Fibroblast of mammary gland (primary cell): Measurements from ENCODE around the gene DGCR2.
A peak's percentile ranks its signal among the peaks of the same experiment; 100 is the strongest.

ENCODE experiments used
- DNase-seq: peaks from one replicate; pipeline ENCODE4 v3.0.0-alpha.2; 2010; ENCODE audit warnings: low read depth
- H3K4me3 ChIP-seq: 2 replicates; pipeline ENCODE4 v1.5.1; 2011; ENCODE audit warnings: low read depth, mild to moderate bottlenecking, low read length, moderate library complexity; ENCODE audit not compliant: control insufficient read depth
- TF ChIP-seq, protein P1 (sequence below): conservative IDR thresholded peaks from 2 replicates; pipeline ENCODE4 v1.5.1; 2011; ENCODE audit warnings: low read depth, low read length, inconsistent platforms; ENCODE audit not compliant: control insufficient read depth, insufficient read depth

Gene DGCR2

DNA sequence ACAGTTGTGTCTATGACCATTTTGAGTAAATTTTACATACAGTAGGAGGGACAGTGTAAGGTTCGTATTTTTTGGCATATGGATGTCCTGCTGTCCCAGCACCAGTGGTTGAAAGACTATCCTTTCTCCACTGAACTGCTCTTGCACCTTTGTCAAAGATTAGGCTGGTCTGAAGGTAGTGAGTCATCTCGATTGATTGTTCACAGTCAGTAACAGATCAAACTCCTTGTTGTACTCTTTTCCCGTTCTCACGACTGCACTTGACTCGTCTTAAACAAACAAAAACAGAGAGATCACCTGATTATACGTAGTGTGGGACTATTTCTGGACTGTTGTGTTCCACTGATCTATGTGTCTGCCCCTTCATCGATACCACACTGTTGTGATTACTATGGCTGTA, 77.1 kb downstream of the DGCR2 start:
- H3K4me3 ChIP-seq, result no peak overlapping the region
- DNase-seq, result peak; percentile 29
- TF ChIP-seq, protein P1, sequence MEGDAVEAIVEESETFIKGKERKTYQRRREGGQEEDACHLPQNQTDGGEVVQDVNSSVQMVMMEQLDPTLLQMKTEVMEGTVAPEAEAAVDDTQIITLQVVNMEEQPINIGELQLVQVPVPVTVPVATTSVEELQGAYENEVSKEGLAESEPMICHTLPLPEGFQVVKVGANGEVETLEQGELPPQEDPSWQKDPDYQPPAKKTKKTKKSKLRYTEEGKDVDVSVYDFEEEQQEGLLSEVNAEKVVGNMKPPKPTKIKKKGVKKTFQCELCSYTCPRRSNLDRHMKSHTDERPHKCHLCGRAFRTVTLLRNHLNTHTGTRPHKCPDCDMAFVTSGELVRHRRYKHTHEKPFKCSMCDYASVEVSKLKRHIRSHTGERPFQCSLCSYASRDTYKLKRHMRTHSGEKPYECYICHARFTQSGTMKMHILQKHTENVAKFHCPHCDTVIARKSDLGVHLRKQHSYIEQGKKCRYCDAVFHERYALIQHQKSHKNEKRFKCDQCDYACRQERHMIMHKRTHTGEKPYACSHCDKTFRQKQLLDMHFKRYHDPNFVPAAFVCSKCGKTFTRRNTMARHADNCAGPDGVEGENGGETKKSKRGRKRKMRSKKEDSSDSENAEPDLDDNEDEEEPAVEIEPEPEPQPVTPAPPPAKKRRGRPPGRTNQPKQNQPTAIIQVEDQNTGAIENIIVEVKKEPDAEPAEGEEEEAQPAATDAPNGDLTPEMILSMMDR, result no peak

DNA sequence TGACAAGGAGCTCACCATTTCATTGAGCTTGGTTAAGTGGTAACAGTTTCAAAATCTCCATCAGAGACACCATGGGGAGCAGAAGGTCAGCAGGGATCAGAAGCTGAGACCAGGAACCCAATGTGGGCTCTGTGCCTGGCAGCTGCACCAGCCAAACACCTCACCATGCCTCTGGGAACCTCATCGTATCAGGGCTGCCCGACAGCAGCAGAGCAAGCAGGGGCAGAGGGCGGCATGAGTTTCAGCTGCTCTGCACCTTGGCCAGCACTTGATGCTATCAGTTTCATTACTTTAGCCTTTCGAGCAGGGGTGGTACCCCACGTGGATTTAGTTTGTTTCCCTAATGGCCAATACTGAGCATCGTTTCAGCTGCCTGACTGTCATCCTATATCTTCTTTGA, 77.8 kb downstream of the DGCR2 start:
- H3K4me3 ChIP-seq, result no peak overlapping the region
- no peak for DNase-seq
- TF ChIP-seq, protein P1, result no peak

DNA sequence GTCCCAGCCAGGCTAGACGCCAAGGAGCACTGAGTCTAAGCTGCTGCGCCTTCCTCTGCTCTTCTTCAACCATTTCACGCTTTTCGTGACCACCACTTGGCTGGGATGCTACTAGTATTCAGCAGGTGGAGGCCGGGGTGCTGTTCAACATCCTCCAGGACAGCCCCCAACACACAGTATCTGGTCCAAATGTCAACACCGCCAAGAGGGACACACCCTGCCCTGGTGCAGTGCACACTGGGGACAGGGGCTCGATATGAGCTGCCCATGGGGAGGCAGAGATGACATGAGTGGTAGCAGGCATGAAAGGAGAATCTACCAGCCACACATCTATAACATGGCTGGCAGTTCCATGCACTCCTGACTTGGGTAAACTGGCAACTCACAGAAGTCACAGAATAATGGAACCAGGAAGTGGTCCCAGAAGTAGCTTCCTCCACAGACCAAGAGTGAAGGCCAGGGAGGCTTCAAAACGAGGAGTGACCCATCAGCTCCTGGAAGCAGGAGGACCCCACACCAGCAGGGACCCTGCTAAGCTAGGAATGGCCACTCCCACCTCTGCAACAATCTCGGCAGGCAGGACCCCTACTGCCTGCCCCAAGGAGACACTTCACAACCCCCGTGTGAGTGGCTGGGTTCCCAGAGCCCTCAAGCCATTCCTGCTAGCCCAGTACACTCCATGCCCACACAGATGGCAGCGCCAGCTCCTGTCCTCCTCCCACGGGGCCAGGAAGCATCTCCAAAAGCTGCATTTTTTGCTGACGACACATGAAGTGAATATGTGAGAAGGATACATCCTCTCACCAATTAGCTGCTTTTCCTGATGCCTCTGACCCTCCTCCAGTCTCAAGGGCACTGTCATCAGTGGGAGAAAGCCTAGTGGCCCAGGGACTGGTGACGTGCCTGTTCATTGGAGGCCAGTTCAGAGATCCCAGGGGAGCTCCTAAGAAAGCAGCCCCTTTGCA, 78.8 kb downstream of the DGCR2 start:
- TF ChIP-seq, protein P1, result no peak
- H3K4me3 ChIP-seq, result no peak overlapping the region
- DNase-seq, result peak; percentile 25

DNA sequence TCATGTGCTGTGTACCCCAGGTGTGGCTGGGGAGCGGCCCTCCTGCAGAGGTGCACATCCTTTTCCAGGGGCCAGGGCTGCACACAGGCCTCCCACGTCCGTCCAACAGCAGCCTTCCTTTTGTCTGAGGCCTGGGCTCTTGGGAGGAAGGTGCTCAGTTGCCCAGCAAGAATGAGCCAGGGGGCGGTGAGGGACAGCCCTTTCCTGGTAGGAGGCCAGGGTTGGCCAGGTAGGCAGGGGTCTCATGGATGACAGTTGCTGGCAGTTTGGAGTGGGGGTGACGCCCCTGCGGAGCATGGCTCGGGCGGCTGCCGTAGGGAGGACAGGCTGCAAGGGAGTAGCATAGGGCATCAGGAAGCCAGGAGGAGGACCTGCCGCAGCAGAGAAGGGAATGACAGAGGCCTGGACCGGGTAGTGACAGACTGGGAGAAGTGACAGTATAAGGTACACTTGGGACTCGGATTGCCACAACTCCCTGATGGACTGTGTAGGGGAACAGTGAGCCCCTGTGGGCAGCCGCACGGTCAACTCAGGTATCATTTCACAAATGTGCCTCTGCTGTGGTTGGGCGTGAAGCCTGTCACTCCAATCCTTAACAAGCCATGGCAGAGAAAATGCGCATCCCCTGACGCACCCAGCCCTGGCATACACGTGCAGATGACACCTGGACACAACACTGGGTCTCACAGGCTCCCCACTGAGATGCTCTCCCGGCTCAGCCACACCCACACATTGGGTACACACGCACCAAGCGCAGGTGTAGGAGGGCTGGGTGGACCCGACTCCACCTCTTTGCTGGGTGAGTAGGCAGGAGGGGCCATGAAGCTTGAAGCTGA, 79.7 kb downstream of the DGCR2 start:
- TF ChIP-seq, protein P1, result no peak
- H3K4me3 ChIP-seq, result no peak overlapping the region
- no peak for DNase-seq

DNA sequence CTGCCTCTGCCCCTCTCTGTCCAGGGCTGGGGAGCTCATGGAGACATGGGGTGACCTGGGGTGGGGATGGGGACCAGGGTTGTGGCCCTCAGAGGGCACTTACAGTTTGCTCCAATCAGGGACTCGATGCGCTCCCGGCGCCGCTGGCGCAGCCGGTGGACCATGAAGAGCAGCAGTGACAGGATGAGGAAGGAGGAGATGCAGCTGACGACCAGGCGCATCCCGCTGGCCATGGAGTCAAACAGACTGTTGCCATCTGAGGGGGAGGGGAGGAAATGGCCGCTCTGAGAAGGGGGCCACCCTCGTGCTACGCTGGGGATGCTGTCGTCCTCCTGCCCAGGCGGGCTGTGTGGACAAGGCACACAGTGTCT, 80.5 kb downstream of the DGCR2 start:
- no peak for DNase-seq
- H3K4me3 ChIP-seq, result no peak overlapping the region
- TF ChIP-seq, protein P1, result no peak

DNA sequence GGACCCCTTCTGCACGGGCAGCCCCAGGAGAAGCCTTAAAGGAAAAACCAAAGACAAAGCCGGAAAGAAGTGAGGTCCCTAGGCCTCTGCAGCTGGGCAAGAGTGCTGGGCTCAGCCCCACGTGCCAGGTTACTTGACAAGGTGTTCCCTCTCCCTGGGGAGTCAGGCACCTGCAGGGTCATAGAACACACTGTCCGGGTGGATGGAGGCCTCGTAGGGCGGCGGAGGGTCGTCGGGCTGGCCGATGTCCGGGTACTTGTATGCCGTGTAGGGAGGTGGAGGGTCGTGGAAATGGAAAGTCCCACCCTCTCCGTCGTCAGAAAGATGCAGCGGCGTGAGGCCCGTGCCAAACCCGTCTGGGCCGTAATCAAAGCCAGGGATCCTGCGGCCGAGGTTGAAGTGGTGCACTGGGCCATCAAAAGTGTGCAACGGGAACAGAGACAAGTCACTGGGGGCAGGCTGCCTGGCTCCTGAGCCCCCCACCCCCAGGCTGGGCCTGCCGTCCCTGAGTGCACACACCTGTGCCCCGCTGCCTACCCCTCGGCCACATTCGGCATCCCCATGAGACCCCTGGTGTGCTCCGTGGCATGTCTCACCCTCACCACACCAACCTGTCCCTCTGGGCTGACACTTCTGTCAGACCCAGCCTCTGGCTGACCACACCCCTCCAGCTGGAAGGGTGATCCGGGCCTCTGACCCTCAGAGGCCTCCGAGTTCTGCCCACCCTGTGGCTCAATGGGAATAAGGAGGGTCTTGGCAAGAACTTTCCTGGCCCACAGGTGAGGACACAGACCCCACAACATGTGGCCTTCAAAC, 81.1 kb downstream of the DGCR2 start:
- no peak for DNase-seq
- TF ChIP-seq, protein P1, result no peak

More for the DNA sequence above, 81.1 kb downstream of the DGCR2 start:
- no peak overlapping the region for H3K4me3 ChIP-seq
